ENCODE data around the gene ATAD3C.

GRCh38 chr1:1430992-1431844, 18.3 kb upstream of the ATAD3C start:
- TF ChIP-seq CTCF (IDR thresholded peaks at IDR 0.05) = no peak
- TF ChIP-seq POLR2A (IDR thresholded peaks at IDR 0.05) = no peak
- TF ChIP-seq POLR2AphosphoS5 (IDR thresholded peaks at IDR 0.05; ENCODE audit: insufficient read depth in 1 of 2, low read depth in 1 of 2) = no peak

Data from vagina (tissue), 2 donors.